C4-2B (cell line): ENCODE results near the gene ARHGEF28.

Experiments used
- H3K27ac ChIP-seq: fragments of 450-650 bp; 2 replicates; pipeline ENCODE4 v1.5.1; 2017
- CTCF ChIP-seq: fragments of 450-650 bp; conservative IDR thresholded peaks from 2 replicates; pipeline ENCODE4 v1.5.1; 2017; ENCODE audit warnings: mild to moderate bottlenecking
- ZFX ChIP-seq: fragments of 450-650 bp; IDR thresholded peaks from 2 replicates; pipeline ENCODE4 v1.6.1; 2017

ARHGEF28 gene

DNA sequence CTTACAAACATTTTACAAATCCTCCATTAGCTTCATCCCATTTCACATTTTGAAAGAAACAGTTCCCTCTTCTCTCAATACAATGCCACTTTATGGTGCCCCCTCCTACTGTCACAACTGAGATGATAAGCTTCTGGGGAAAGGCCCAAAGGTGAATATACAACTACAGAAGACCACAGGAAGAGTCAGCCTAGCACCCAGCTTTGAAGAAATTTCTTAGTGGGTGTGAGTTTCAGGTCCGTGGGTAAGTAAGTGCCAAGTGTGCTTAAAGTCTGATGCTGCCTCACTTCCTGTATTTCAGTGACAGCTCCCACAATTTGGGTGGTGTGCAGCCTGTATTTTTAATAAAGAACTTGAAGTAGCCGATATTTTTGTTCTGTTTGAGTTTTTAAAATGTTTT, 68.1 kb downstream of the ARHGEF28 start:
- no peak for TF ChIP-seq ZFX
- TF ChIP-seq CTCF, result no peak
- no peak overlapping the region for H3K27ac ChIP-seq

GRCh38 chr5:73698011-73698410, 72.0 kb downstream of the ARHGEF28 start:
- TF ChIP-seq ZFX, result no peak
- no peak for TF ChIP-seq CTCF
- no peak overlapping the region for H3K27ac ChIP-seq

GRCh38 chr5:73701566-73701965, 75.6 kb downstream of the ARHGEF28 start:
- no peak for TF ChIP-seq ZFX
- no peak for TF ChIP-seq CTCF
- H3K27ac ChIP-seq, result no peak overlapping the region

DNA sequence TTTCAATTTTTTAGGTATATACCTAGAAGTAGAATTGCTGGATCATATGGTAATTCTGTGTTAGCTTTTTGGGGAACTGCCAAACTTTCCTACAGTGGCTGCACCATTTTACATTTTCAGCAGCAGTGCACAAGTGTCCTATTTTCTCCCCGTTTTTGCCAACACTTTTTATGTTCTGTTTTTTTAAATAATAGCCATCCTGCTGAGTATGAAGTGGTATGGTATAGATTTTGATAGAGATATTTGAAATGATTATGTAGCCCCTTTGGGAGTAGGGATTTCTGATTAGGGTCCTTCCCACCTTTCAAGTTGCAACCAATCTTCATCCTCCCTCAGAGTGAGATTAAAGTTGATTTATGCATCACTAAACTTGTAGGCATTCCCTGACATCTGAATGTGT, 76.5 kb downstream of the ARHGEF28 start:
- no peak overlapping the region for H3K27ac ChIP-seq
- TF ChIP-seq ZFX (no peak), CTCF (no peak)

GRCh38 chr5:73702951-73703350, 77.0 kb downstream of the ARHGEF28 start:
- no peak overlapping the region for H3K27ac ChIP-seq
- TF ChIP-seq ZFX (no peak), CTCF (no peak)

GRCh38 chr5:73705364-73705763, 79.4 kb downstream of the ARHGEF28 start:
- H3K27ac ChIP-seq, result no peak overlapping the region
- TF ChIP-seq ZFX (no peak), CTCF (no peak; the same call in 1 of the 2 replicates)

- no peak for TF ChIP-seq ZFX
- TF ChIP-seq CTCF, result no peak
- H3K27ac ChIP-seq, result no peak overlapping the region
Observed at GRCh38 chr5:73706963-73707362, 81.0 kb downstream of the ARHGEF28 start.
